K562 (cell line): ENCODE results near the gene NFATC1. TPM values are rescaled to one million over a fixed set of nuclear protein-coding genes. Genes with fewer than 3 reads are reported as not detected.
A peak's percentile ranks its signal among the peaks of the same experiment; 100 is the strongest.

Source experiments
- ATAC-seq: fragments of 200-7000 bp; cut with Tn5 transposase; 3 replicates; pipeline ENCODE4 v1.9.1; 2020; ENCODE audit warnings: moderate library complexity
- BruUV-seq: library from RNA; stranded (reverse); fragments of 400-500 nt; replicated peaks from 2 replicates; lab custom pipeline; 2021; lab: Mats Ljungman, UMichigan
- CTCF ChIA-PET: fragments of 300-600 bp; formaldehyde crosslinking; extraction: SDS; loops from one replicate; lab custom pipeline; 2021; ENCODE audit warnings: low intra/inter-chr PET ratio; lab: Yijun Ruan, JAX
- POLR2A ChIA-PET: fragments of 300-600, 350-650 bp; sonication (Branson Sonifier 250); formaldehyde crosslinking; extraction: SDS; loops from one replicate; lab custom pipeline; 2021; ENCODE audit warnings: antibody characterized with exemption, inconsistent platforms; lab: Yijun Ruan, JAX
- DNase-seq, 4 experiments: peaks; one replicate each; pipeline versions ENCODE4 v3.0.0 to v3.0.0-alpha.2; 2011 to 2018; ENCODE audit warnings: low spot score in 3 of 4, mixed read lengths in 3 of 4; ENCODE audit errors: extremely low read depth in 1 of 4
- FAIRE-seq: peaks from 2 replicates; lab custom pipeline; 2011; peaks lifted over from hg19 to GRCh38; lab: Jason Lieb, UNC
- H2AFZ ChIP-seq: 2 replicates; pipeline ENCODE4 v1.6.0; 2011; ENCODE audit warnings: low read depth, low read length, control low read depth, inconsistent platforms
- H3K27ac ChIP-seq: fragments of 200-600 bp; 3 replicates; pipeline ENCODE4 v1.8.0; 2011; ENCODE audit warnings: low read depth, mild to moderate bottlenecking, control low read depth, inconsistent platforms, low read length, moderate library complexity, mixed read lengths; ENCODE audit errors: extremely low read depth
- H3K27me3 ChIP-seq, 2 experiments: fragments of 300-600 bp in 1 of 2; 2 replicates in 1 of 2; 3 replicates in 1 of 2; pipeline versions ENCODE4 v1.6.0 to v1.8.0; 2011; ENCODE audit warnings: inconsistent platforms in 2 of 2, low read length in 2 of 2, mild to moderate bottlenecking in 1 of 2, mixed read lengths in 1 of 2, moderate library complexity in 1 of 2; ENCODE audit not compliant: control insufficient read depth in 2 of 2, insufficient read depth in 2 of 2
- H3K36me3 ChIP-seq: fragments of 300-600 bp; 3 replicates; pipeline ENCODE4 v1.8.0; 2011; ENCODE audit warnings: mild to moderate bottlenecking, low read length, inconsistent platforms; ENCODE audit not compliant: control insufficient read depth, insufficient read depth
- H3K4me1 ChIP-seq, 2 experiments: fragments of 200-600 bp in 1 of 2; replicated peaks in 1 of 2; 2 replicates in 1 of 2; 3 replicates in 1 of 2; pipeline versions ENCODE4 v1.5.1 to v1.8.0; 2011; ENCODE audit warnings: inconsistent platforms in 2 of 2, low read length in 2 of 2, mild to moderate bottlenecking in 1 of 2, mixed read lengths in 1 of 2, moderate library complexity in 1 of 2; ENCODE audit not compliant: control insufficient read depth in 2 of 2, insufficient read depth in 2 of 2
- H3K4me2 ChIP-seq: 2 replicates; pipeline ENCODE4 v1.6.1; 2011; ENCODE audit warnings: low read length, control low read depth, inconsistent platforms, mixed read lengths; ENCODE audit not compliant: insufficient read depth
- H3K4me3 ChIP-seq: fragments of 200-600 bp; sonication (generic), shearing (Covaris generic); 2 replicates; pipeline ENCODE4 v1.5.1; 2016; ENCODE audit warnings: control low read depth, inconsistent platforms
- H3K79me2 ChIP-seq: fragments of 200-600 bp; 3 replicates; pipeline ENCODE4 v1.8.0; 2011; ENCODE audit warnings: low read length, inconsistent platforms; ENCODE audit not compliant: control insufficient read depth, insufficient read depth
- H3K9ac ChIP-seq, 2 experiments: 2 replicates each; pipeline versions ENCODE4 v1.6.0 to v1.6.1; 2011; ENCODE audit warnings: low read depth in 2 of 2, low read length in 2 of 2, control low read depth in 1 of 2, inconsistent platforms in 1 of 2, mild to moderate bottlenecking in 1 of 2, mixed read lengths in 1 of 2; ENCODE audit not compliant: insufficient read depth in 1 of 2
- H3K9me1 ChIP-seq: one replicate; pipeline ENCODE4 v1.6.0; 2011; ENCODE audit warnings: inconsistent platforms, mild to moderate bottlenecking, low read length, moderate library complexity; ENCODE audit not compliant: control insufficient read depth, insufficient read depth
- H3K9me3 ChIP-seq: replicated peaks from 2 replicates; pipeline ENCODE4 v1.5.1; 2011; ENCODE audit warnings: low read depth, low read length, inconsistent platforms; ENCODE audit not compliant: control insufficient read depth, insufficient read depth
- H4K20me1 ChIP-seq: replicated peaks from 2 replicates; pipeline ENCODE4 v1.6.1; 2011; ENCODE audit warnings: low read length, inconsistent platforms, mixed read lengths; ENCODE audit not compliant: control insufficient read depth, insufficient read depth
- POLR2G ChIP-seq: fragments of 200-400 bp; formaldehyde crosslinking; IDR thresholded peaks from 2 replicates; pipeline ENCODE4 v1.6.1; 2017; ENCODE audit warnings: low read depth, mild to moderate bottlenecking, antibody characterized with exemption, low read length, moderate library complexity
- ZNF586 ChIP-seq: fragments of 450-650 bp; formaldehyde crosslinking; conservative IDR thresholded peaks from 2 replicates; pipeline ENCODE4 v1.4.0; 2020; ENCODE audit warnings: mild to moderate bottlenecking, moderate library complexity
- WGBS: fragments of 100-300 bp; shearing (Covaris generic); methylation state at CpG from one replicate; pipeline ENCODE4 v1.1.6; 2016; ENCODE audit warnings: low coverage, mixed read lengths; ENCODE audit not compliant: insufficient coverage; ENCODE audit errors: missing lambda C conversion rate; 5-methylcytosine and 5-hydroxymethylcytosine counted together
- in situ Hi-C: fragments of 300-500 bp; cut with MboI; formaldehyde crosslinking; loops from 4 replicates; pipeline ENCODE4 v1.15.0; 2018; ENCODE audit warnings: inconsistent platforms, mixed read lengths
- intact Hi-C: fragments of 100-400 bp; cut with micrococcal nuclease; formaldehyde crosslinking; loops from 2 replicates; pipeline ENCODE4 v1.14.2; 2022
- polyA plus RNA-seq, 8 experiments: library from polyadenylated mRNA; depleted of rRNA in 4 of 8; stranded (reverse) in 5 of 8; unstranded in 3 of 8; fragments of >200 nt; fragmentation: Nextera tagmentation in 2 of 8; fragmentation: Illumina TruSeq in 1 of 8; extraction: Ambion mirVana in 2 of 8; extraction: Trizol in 1 of 8; gene quantifications; 2 replicates each; pipeline versions ENCODE4 v1.2.1 to v1.2.3, GENCODE V29; 2011 to 2014; ENCODE audit warnings: inconsistent platforms in 1 of 8, missing spikeins in 1 of 8
- total RNA-seq, 7 experiments: library from RNA; depleted of rRNA in 6 of 7; stranded (reverse); fragments of >200 nt in 6 of 7; fragmentation: Illumina TruSeq in 2 of 7; extraction: Trizol in 2 of 7; gene quantifications; 2 replicates each; pipeline versions ENCODE4 v1.2.1 to v1.2.3, GENCODE V29; 2011 to 2021; ENCODE audit warnings: low replicate concordance in 1 of 7

The NFATC1 gene
- total and polyA plus RNA-seq, 9 of the 15 experiments (the other 6 are each of a cell fraction or from before 2014, with no cell fraction given) = 1.1 to 16.4 (median 2.5) TPM

GRCh38 chr18:79379931-79380815 is 15.6 kb upstream of the NFATC1 start:
- ATAC-seq (peak; percentile 13; the same call in 2 of the 3 replicates), FAIRE-seq (no peak), DNase-seq (no peak)
- no peaks in the 10 kb centered on the region for H3K36me3 ChIP-seq
- no peak overlapping the region for H3K4me3 ChIP-seq
- no peaks in the 10 kb centered on the region; the same call in 1 of the 2 replicates for H4K20me1 ChIP-seq
- ChIA-PET CTCF (interaction anchor here (1.5 to 2.7 kb wide), 4 partner anchors 148 to 264 kb away, joined by 5 to 24 read pairs (median 9); no protein-coding TSS in a partner anchor), POLR2A (interaction anchor here (0.7 kb wide), 1 partner anchor 92 kb away, joined by 3 read pairs; no protein-coding TSS in a partner anchor)
- intact Hi-C loops (loop anchor here (1.0 kb wide), 1 partner anchor 264 kb away; no protein-coding TSS in a partner anchor), in situ Hi-C loops (loop anchor here (5.0 kb wide), 2 partner anchors 147 to 262 kb away; no protein-coding TSS in a partner anchor)
- no peaks in the 10 kb centered on the region for H3K79me2 ChIP-seq
- no peaks in the 10 kb centered on the region for H3K9me3 ChIP-seq
- peaks cover 0 to 16% of the 10 kb centered on the region in 2 experiments; a peak in 2 of 5 replicates for H3K4me1 ChIP-seq
- no peak overlapping the region for H2AFZ ChIP-seq
- 40% methylated on average over 16 of the region's 40 CpGs for WGBS
- no peak overlapping the region for H3K9ac ChIP-seq
- H3K27me3 ChIP-seq = no peaks in the 10 kb centered on the region; a peak in 1 of 5 replicates
- BruUV-seq = no TSS peak
- no peaks in the 10 kb centered on the region for H3K9me1 ChIP-seq
- TF ChIP-seq ZNF586 (CRISPR knock-in tag) = no peak
- TF ChIP-seq POLR2G = peak; percentile 47
- H3K27ac ChIP-seq = no peak overlapping the region
- no peak overlapping the region for H3K4me2 ChIP-seq
